Activated CD4-positive, alpha-beta T cell treated with anti-CD3 and anti-CD28 coated beads for 48 hours (primary cell): ENCODE measurements around the gene PLB1.
"Not testable (repeated sequence)": the region's sequence is repeated elsewhere in the genome, so short reads cannot be mapped to it uniquely, and the experiment has no call there.

Experiments used
- DNase-seq: peaks from one replicate; pipeline ENCODE4 v3.0.0-alpha.2; 2020

Gene PLB1

GRCh38 chr2:28465148-28465885 lies 30.5 kb upstream of the PLB1 start:
- DNase-seq, result no peak

GRCh38 chr2:28469304-28469703 lies 26.6 kb upstream of the PLB1 start:
- DNase-seq, result no peak

GRCh38 chr2:28469947-28470535 lies 25.8 kb upstream of the PLB1 start:
- no peak for DNase-seq

- DNase-seq, result no peak
Observed at GRCh38 chr2:28470759-28471158, 25.1 kb upstream of the PLB1 start.

- no peak for DNase-seq
Observed at GRCh38 chr2:28471214-28471613, 24.6 kb upstream of the PLB1 start.

GRCh38 chr2:28471701-28472236 lies 24.1 kb upstream of the PLB1 start:
- no peak for DNase-seq

GRCh38 chr2:28472641-28473040 lies 23.2 kb upstream of the PLB1 start:
- DNase-seq, result not testable (repeated sequence)

- DNase-seq, result no peak
Observed at GRCh38 chr2:28475088-28475595, 20.7 kb upstream of the PLB1 start.

GRCh38 chr2:28477087-28477486 lies 18.8 kb upstream of the PLB1 start:
- no peak for DNase-seq

- DNase-seq, result no peak
Observed at GRCh38 chr2:28477645-28478044, 18.2 kb upstream of the PLB1 start.

- peak; percentile 34 for DNase-seq
Observed at GRCh38 chr2:28480403-28481049, 15.3 kb upstream of the PLB1 start.

- no peak for DNase-seq
Observed at GRCh38 chr2:28481905-28482304, 14.0 kb upstream of the PLB1 start.

GRCh38 chr2:28484835-28485234 lies 11.0 kb upstream of the PLB1 start:
- no peak for DNase-seq

GRCh38 chr2:28486526-28486925 lies 9.3 kb upstream of the PLB1 start:
- DNase-seq, result no peak

GRCh38 chr2:28487258-28487657 lies 8.6 kb upstream of the PLB1 start:
- DNase-seq, result no peak

GRCh38 chr2:28488083-28488830 lies 7.6 kb upstream of the PLB1 start:
- no peak for DNase-seq

- DNase-seq, result no peak
Observed at GRCh38 chr2:28488858-28489575, 6.8 kb upstream of the PLB1 start.

- no peak for DNase-seq
Observed at GRCh38 chr2:28490558-28490957, 5.3 kb upstream of the PLB1 start.

GRCh38 chr2:28492282-28492681 lies 3.6 kb upstream of the PLB1 start:
- no peak for DNase-seq

- no peak for DNase-seq
Observed at GRCh38 chr2:28493636-28494035, 2.2 kb upstream of the PLB1 start.

- no peak for DNase-seq
Observed at GRCh38 chr2:28496781-28497180, 921 bp downstream of the PLB1 start.

- DNase-seq, result no peak
Observed at GRCh38 chr2:28497206-28497605, 1.3 kb downstream of the PLB1 start.
